GM19193 (cell line): ENCODE measurements around the gene TMEM200A.

ENCODE experiments used
- POLR2A ChIP-seq: IDR thresholded peaks from 4 replicates; pipeline ENCODE4 v1.6.1; 2011; ENCODE audit not compliant: insufficient read depth, insufficient read length; ENCODE audit errors: extremely low read depth

Gene TMEM200A

GRCh38 chr6:130434174-130434873, 68.5 kb downstream of the TMEM200A start:
- TF ChIP-seq POLR2A: no peak

DNA sequence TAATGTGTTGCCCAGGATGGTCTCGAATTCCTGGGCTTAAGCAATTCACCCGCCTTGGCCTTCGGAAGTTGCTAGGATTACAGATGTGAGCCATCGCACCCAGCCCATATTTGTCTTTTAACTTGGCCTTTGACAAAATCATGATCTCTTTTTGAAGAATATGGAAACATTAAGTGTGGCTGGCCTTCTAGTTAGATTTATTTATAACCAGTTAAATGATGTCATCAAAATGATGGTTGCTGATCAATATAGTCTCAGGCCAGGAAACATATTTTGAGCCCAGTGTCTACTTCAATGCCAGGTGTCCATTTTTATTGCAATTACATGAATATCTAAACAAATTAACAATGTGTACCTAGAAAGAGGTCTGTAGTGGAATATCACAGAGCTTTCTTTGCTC, 69.4 kb downstream of the TMEM200A start:
- TF ChIP-seq POLR2A: no peak

DNA sequence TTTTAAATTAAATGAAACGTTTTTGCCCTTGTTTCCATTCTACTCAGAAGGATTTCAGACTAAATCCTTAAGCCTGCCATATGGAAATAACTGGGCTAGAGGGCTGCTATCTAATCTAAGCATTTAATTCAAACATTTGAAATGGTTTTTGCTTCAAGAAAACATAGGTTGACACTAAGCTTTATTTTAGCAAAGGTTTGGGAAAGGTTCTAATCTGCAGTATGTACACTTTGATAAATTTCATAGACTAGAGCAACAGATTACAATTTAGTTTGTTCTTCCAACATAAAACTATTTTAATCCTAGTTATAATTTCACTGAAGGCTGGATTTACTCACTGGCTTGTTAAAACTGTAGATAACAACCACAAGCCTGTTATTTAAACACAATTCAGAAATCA, 72.1 kb downstream of the TMEM200A start:
- TF ChIP-seq POLR2A: no peak

GRCh38 chr6:130447374-130447773, 81.6 kb downstream of the TMEM200A start:
- TF ChIP-seq POLR2A: no peak

GRCh38 chr6:130452336-130452735, 86.5 kb downstream of the TMEM200A start:
- no peak for TF ChIP-seq POLR2A

DNA sequence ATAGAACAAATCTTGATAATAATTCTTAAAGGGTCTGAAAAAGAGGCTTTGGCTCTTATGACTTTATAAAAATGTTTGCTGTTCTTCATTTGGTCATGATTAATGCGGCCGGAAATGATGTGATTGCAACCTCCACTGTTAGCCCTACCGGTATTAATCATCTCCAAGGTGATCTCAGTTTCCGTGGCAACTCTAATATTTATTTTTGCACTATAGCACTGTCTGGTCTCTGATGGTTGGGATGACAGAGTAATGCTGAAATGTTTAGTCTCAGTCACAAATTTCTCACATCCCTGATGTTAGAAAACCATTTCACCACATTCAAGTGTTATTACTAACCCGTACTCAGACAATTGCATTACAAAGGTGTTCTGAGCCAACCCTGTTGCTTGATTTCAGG, 87.4 kb downstream of the TMEM200A start:
- no peak for TF ChIP-seq POLR2A

- no peak for TF ChIP-seq POLR2A
Measured at GRCh38 chr6:130457605-130458004, 91.8 kb downstream of the TMEM200A start.

- no peak for TF ChIP-seq POLR2A
Measured at GRCh38 chr6:130459316-130459715, 93.5 kb downstream of the TMEM200A start.

GRCh38 chr6:130460934-130461333, 95.1 kb downstream of the TMEM200A start:
- no peak for TF ChIP-seq POLR2A

DNA sequence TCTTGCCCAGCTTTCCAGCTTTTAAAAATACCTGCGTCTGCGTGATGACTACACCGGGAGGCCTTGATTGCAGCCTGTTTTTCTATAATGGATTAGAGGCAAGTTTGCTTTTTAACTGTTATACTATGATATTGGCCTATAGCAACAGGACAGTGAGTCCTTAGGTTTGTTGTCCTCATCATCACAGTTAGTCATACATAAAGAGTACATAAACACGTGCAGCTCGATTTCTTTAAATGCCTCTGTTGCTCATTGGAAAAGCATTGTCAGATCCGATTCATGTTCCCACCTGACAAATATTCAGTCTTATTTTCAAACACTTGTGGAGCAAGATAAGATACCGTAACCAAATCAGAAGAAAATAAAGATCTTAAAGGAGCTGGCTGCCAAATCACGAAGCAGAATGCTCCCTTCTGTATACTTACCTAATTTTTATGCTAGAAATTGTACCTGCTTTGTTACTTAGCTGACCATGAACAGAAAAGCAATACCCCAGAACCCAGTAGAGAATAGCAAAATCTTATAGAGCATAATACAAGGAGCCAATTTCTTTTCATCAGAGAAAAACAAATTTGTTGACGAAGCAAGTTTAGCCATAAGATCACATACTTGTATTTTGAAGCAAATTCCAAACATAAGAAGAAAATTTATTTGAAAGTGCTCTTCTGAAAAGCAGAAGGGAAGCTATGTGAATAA, 100.4 kb downstream of the TMEM200A start:
- TF ChIP-seq POLR2A: no peak

DNA sequence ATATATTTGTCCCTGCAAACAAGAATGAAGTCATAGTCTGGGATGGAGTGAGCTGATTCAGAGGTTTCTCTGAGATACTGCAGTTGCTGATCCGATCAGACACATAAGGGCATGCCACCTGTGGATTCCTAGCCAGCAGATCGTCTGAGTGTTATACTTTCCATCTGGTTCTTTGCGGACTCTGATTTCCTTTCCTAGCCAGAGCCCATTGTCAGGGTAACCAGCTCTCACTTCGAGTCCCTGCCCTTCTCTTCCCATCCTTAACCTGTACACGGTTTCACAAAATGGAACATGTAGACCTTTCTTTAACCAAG, 100.9 kb downstream of the TMEM200A start:
- no peak for TF ChIP-seq POLR2A

DNA sequence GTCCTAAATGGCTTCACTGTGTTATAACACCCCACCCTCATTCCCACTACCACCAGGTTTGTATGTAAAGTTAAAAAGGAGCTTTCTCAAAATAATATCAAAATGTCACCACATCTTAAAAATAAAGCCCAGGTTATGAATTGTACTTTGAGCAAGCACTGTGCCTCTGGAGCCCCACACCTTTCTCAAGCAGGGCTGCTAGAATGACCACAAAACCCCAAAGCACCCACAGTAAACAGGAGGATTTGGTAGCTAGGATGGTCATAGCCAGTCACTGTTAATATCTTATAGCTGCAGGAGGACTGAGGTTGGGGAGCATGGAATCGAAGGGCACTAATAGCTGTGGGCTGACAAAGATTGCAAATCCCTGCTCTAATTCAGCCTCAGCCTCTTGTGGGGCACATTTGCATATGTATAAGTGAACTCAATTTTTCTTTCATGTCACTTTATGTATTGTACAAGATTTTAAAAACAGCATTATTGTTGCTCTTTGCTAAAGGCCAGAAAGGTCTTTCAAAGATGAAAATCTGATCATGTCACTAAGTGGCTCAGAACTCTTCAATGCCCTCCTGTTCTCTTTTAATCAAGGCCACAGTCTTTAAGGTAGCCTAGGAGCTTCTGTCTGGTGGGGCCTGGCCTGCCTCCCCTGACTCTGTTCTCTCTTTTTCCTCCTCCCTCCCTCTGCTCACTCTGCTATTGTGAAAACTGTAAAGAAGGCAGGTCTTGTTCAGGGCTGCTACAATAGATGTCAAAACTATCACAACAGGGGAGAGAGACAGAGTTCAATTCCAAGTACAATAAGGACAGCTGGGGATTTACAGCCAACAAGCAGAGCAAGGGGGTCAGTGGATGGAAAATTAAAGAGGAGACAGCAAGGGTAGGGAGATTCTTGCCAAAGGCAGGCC, 101.6 kb downstream of the TMEM200A start:
- TF ChIP-seq POLR2A: no peak

DNA sequence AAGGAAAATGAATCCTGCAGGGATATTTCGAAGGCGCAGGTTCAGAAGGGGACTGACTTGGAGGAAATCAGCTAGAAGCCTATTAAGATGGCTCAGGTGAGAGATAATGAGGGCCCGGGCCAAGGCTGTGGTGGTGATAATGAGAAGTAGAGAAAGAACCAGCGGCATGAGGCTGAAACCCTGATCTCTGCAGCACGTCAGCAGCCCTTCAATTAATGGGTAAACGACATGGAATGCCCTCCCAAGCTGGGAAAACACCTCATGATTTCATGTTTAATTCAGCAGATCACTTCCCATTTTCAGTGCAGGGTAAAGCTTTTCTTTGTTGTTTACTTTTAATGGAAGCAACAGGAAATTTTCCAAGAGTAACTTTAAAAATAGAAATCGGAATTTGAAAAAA, 104.9 kb downstream of the TMEM200A start:
- TF ChIP-seq POLR2A: no peak

DNA sequence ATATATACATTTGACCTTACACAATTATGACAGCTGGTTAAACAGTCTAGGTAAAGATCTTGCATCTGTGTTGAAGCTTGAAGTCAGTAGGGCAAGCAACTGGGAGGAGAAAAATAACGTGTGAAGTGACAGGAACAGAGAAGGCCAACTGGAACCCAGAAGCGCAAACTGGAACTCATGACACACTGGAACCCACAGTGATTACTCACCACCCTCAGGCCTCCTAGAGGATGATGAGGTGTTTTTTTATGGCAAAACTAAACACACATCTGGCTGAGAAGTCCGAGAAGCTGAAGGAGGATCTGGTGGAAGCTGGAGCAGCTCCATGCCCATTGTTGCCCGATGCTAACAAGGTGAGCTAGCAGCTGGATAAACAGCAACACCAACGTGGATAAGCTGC, 108.1 kb downstream of the TMEM200A start:
- no peak for TF ChIP-seq POLR2A

DNA sequence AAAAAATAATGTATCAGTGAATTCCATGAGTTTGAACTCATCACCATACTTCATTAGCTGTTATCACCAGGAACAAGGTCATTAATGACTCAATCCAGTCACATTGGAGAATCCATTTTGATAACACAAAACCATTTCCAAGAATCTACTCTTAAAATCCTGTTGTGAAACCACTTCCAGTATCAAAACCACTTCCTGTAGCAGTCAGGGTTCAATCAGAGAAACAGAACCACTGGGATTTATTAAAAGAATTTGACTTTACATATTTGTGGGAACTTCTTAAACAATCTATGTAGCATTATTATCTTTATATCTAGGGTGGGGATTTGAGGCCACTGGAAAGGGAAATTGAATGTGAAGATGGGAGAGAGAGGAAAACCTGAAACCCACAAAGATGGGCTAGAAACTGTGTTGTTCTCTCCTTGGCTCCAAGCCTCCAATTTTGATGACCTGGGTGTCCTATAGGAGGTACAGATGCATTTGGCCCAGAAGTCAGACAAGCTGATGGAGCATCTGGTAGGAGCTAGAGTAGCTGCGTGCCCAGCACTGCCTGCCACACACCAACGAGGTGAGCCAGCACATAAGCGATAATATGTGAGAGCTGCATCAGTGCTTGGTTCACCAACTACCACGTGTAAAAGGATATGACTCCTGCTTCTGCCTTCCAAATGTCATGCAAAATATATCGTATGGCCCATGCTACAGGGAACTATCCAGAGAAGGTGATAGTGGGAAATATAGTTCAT, 117.0 kb downstream of the TMEM200A start:
- TF ChIP-seq POLR2A: no peak

GRCh38 chr6:130485870-130486269, 120.1 kb downstream of the TMEM200A start:
- no peak for TF ChIP-seq POLR2A

- no peak for TF ChIP-seq POLR2A
Measured at GRCh38 chr6:130486417-130486816, 120.6 kb downstream of the TMEM200A start.
